HG03378 (cell line): ENCODE data around the gene SCAMP4.
"Not testable (repeated sequence)": the region's sequence is repeated elsewhere in the genome, so short reads cannot be mapped to it uniquely, and the experiment has no call there.

Source experiments
- ATAC-seq: cut with Tn5 transposase; IDR thresholded peaks from one replicate; pipeline ENCODE4 v1.9.1; 2021; ENCODE audit warnings: mild to moderate bottlenecking, moderate library complexity; ENCODE audit not compliant: unreplicated experiment

Gene SCAMP4

DNA sequence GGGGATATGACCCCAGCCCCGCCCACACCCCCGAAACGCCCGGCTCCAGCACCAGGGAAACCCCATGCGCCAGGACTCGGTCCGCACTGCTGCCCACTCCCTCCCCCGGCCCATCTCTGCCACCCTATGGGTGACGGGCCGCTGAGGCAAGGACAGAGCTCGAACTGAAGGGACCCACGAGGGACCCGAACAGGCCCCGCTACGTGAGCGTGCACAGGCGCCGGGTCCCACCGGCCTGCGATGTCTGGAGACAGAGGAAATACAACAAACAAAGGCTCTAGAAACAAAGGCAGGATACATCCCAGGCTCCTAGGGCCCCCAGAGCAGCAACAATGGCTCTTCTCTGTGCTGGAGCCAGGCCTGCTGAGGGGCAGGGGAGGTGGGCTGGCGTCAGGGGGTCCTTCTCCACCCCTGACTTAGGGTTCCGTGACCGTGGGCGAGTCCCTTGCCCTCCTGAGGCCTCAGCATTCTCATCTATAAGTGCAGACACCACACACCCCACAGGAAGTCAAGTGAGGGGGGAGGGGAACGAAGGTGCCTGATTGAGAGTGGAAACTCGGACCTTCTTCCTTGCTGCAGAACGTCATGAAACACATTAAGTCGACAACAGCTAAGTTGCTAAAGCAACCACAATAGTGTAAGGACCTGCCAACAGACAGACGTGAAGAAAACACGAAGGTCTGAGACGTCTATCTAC, 23.0 kb upstream of the SCAMP4 start:
- no peak for ATAC-seq

DNA sequence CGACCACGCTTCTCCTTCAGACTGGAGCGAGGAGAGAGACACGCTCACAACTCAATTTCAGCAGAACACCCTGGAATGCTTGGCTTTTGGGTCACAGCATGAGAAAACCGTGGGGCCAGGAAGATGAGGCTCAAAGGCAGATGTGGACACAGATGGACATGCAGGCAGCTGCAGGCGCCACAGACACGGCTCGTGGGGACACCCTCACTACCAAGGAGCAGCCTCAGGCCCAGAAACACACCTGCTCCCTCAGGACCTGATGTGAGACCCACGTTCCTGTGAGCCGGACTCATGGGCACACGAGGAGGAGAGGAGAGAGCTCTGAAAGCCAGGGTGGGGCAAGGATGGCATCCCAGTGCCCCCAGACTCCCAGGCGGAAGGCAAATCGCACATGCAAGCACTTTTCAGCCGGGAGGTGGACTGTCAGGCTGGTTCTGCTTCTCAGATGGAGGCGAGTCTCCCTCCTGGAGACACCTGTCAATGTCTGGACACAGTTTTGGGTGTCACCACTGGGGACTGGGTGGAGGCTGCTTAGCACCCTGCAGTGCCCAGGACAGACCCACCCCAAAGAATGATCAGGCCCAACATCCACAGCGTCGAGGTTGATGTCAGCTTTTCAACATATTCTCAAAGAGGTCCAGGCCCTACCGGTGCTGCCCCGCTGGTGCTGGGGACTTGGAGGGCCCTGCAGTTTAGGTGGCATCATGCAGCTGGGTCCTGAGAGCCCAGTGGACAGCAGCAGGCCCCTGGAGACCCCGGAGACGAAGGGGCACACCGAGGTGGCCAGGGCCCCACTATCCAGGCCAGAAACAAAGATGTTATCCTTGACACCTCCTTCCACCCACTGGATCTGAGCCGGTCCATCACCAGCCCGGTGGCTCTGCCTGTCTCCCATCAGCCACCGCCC, 22.2 kb upstream of the SCAMP4 start:
- ATAC-seq = no peak

DNA sequence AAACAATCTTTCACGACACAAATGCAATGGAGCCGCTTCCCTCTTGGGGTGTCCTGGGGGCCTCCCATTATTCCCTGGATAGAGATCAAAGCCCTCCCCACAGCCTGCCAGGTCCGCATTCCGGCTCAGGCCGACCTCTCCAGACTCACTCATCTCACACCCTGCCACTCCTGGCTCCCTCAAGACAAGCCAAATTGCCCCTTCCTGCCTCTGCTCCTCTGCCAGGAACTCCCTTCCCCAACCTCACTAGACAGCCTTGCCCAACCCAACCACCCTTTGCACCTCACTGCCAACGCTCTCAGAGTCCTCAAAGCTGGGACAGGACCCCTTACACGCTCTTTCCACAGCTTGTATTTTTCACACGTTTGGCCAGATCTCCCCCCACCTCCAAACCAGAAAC, 21.4 kb upstream of the SCAMP4 start:
- ATAC-seq = no peak

GRCh38 chr19:1884291-1884718, 20.9 kb upstream of the SCAMP4 start:
- ATAC-seq = no peak

GRCh38 chr19:1884719-1885334, 20.4 kb upstream of the SCAMP4 start:
- ATAC-seq = no peak

GRCh38 chr19:1885398-1886119, 19.6 kb upstream of the SCAMP4 start, which contains the start of gene ABHD17A:
TSS of gene ABHD17A (minus strand) at chr19:1885496. CDS start at chr19:1881566, 3,930 bp downstream.
- ATAC-seq = not testable (repeated sequence)

DNA sequence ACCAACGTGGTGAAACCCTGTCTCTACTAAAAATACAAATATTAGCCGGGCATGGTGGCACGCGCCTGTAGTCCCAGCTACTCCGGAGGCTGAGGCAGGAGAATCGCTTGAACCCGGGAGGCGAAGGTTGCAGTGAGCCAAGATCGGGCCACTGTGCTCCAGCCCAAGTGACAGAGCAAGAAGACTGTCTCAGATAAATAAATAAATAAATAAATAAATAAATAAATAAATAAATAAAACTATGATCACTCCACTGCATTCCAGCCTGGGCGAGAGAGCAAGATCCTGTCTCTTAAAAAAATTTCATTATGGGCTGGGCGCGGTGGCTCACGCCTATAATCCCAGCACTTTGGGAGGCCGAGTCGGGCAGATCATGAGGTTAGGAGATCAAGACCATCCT, 18.8 kb upstream of the SCAMP4 start:
- not testable (repeated sequence) for ATAC-seq

DNA sequence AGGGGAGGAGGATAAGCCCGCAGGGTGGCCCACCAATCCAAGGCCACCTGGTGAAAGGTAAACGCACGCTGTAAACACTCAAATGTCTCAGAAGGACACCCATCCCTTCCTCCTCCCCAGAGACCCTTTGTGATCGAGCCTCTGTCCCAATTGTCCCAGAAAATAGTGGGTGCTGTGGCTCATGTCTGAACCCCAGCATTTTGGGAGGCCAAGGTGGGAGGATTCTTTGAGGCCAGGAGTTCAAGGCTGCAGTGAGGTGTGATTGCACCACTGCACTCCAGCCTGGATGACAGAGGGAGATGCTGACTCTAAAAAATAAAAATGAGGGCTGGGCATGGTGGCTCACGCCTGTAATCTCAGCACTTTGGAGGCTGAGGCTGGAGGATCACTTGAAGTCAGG, 16.8 kb upstream of the SCAMP4 start:
- ATAC-seq = no peak

DNA sequence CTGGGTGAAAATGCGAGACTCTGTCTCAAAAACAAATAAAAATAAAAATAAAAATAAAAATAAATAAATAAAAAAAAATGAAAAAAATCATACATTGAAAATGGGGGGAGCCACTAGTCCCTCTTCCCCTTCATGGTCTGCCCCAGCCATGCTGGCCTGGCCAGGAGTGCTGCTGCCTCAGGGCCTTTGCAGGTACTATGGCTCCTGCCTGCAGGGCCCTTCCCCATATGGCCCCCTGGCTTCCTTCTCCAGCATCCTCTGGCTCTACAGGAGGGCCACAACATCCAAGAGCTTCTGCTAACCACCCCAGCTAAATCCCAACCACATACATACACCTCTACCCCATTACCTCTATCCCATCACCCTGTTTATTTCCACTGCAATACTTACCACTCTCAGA, 15.3 kb upstream of the SCAMP4 start:
- ATAC-seq = no peak

- ATAC-seq = no peak
Measured at GRCh38 chr19:1893791-1894190, 11.4 kb upstream of the SCAMP4 start.

- ATAC-seq = no peak
Measured at GRCh38 chr19:1896508-1896907, 8.7 kb upstream of the SCAMP4 start.

DNA sequence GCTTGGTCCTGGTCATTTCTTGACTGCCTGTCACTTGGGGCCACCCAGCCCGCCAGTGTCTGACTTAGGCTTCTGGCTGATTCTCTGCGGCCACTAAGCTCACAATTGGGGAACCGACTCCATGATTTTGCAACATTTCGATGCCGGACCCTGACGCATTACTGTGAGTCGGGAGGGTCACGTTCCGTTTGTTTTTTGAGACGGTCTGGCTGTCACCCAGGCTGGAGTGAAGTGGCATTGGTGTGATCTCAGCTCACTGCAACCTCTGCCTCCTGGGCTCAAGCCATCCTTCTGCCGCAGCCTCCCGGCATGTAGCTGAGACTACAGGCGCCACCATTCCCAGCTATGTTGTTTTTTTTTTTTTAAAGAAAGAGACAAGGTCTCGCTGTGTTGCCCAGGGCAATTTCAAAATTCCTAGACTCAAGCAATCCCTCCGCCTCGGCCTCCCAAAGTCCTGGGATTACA, 3.2 kb upstream of the SCAMP4 start:
- no peak for ATAC-seq

GRCh38 chr19:1902923-1903322, 2.3 kb upstream of the SCAMP4 start:
- ATAC-seq = no peak

DNA sequence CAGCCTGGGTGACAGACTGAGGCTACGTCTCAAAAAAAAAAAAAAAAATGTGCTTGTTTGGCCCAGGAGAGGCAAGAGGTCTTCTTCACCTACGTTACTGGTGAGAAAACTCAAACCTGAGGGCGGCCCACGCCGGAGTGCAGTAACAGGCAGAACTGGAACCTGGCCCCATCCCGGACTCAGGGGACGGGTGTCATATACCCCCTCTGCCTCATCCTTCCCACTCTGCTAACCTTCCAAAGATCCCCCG, 414 bp upstream of the SCAMP4 start:
- peak; percentile 14 for ATAC-seq

- ATAC-seq = no peak
Measured at GRCh38 chr19:1905863-1906375, 720 bp downstream of the SCAMP4 start.

- no peak for ATAC-seq
Measured at GRCh38 chr19:1906985-1907562, 1.9 kb downstream of the SCAMP4 start.

- ATAC-seq = no peak
Measured at GRCh38 chr19:1907563-1908363, 2.6 kb downstream of the SCAMP4 start.

DNA sequence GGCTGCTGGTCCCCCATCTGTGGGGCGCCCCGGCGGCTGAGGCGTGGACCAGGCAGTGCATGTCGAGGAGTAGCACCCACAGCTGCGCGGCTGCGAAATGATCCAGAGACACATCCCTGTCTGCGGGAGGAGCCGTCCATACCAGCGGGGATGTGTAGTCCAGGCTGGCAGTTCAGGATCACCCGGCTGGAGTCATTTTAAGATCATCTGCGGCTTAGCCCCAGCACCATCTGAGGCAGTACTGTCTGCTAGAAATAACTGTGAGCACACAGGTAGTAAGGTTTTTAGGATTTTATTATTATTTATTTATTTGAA, 3.1 kb downstream of the SCAMP4 start:
- ATAC-seq = no peak

- no peak for ATAC-seq
Measured at GRCh38 chr19:1909761-1910080, 4.5 kb downstream of the SCAMP4 start.

- no peak for ATAC-seq
Measured at GRCh38 chr19:1910177-1910576, 5.0 kb downstream of the SCAMP4 start.
